ENCODE results near the gene ESYT3.

ESYT3 gene

GRCh38 chr3:138401834-138402233 is 32.6 kb upstream of the ESYT3 start:
- TF ChIP-seq, protein P1, sequence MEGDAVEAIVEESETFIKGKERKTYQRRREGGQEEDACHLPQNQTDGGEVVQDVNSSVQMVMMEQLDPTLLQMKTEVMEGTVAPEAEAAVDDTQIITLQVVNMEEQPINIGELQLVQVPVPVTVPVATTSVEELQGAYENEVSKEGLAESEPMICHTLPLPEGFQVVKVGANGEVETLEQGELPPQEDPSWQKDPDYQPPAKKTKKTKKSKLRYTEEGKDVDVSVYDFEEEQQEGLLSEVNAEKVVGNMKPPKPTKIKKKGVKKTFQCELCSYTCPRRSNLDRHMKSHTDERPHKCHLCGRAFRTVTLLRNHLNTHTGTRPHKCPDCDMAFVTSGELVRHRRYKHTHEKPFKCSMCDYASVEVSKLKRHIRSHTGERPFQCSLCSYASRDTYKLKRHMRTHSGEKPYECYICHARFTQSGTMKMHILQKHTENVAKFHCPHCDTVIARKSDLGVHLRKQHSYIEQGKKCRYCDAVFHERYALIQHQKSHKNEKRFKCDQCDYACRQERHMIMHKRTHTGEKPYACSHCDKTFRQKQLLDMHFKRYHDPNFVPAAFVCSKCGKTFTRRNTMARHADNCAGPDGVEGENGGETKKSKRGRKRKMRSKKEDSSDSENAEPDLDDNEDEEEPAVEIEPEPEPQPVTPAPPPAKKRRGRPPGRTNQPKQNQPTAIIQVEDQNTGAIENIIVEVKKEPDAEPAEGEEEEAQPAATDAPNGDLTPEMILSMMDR (IDR thresholded peaks at IDR 0.05; ENCODE audit: borderline replicate concordance, insufficient read depth, low read depth, low read length): no peak

DNA sequence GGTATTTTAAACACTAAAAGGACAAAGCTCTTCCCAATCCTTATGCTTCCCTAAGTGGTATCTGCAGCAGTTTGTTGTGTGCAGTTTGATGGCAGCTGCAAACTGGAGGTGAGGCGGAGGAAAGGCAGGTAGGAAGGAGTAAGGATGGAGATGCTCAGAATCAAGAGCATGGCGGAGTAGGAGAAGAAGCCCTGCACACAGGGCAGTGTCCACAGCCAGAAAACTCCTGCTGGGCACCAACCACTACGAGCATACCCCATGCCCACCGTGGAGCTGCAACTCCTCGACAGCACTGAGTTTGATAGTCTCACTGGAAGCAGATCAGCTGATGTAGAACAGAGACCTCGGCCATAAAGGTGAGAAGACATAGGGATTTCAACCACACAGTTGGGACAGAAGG is 30.3 kb upstream of the ESYT3 start:
- TF ChIP-seq, protein P1 (IDR thresholded peaks at IDR 0.05; ENCODE audit: borderline replicate concordance, insufficient read depth, low read depth, low read length): no peak
- no peak overlapping the region for H3K4me3 ChIP-seq (ENCODE audit: low read depth, low read length)

More at GRCh38 chr3:138401834-138402233, 32.6 kb upstream of the ESYT3 start:
- H3K4me3 ChIP-seq (ENCODE audit: low read depth, low read length): no peak overlapping the region

DNA sequence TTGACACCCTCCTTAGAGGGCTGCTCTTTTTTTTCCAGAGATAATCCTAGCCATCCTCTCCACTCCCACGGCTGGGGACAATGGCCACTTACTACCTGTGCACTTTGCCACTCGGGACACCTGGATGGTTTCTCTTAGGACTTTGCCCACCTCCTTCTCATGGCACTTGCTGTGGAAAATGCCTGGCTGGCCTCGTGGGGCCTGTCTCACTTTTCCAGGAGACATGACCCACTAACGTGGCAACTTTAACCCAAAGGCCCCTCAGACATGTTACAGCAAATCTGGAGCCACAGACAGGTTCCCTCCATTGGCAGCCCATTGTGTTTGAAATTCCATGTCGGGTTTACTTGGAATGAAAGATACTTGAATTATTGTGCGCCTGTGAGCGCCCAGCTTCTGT is 29.4 kb upstream of the ESYT3 start:
- TF ChIP-seq, protein P1 (IDR thresholded peaks at IDR 0.05; ENCODE audit: borderline replicate concordance, insufficient read depth, low read depth, low read length): no peak
- no peak overlapping the region for H3K4me3 ChIP-seq (ENCODE audit: low read depth, low read length)

DNA sequence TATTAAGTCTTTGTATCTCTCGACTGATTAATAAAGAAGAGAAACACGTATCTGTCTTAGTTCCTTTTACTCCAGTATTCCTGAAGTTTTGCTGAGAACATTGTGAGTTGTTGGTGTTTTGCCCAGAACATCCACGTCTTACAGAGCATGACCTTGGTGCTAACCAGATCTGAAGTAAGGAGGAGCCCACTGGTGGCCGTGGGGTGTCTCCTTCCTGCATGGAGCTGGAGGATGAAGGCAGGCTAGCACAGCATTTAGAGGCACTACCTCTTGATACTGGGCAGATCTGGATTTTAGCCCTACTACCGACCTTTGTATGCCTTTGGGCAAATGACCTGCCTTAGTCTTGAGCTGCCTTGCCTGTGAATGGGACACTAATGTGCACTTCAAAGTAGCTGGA is 28.9 kb upstream of the ESYT3 start:
- H3K4me3 ChIP-seq (ENCODE audit: low read depth, low read length): no peak overlapping the region
- TF ChIP-seq, protein P1 (IDR thresholded peaks at IDR 0.05; ENCODE audit: borderline replicate concordance, insufficient read depth, low read depth, low read length): no peak

DNA sequence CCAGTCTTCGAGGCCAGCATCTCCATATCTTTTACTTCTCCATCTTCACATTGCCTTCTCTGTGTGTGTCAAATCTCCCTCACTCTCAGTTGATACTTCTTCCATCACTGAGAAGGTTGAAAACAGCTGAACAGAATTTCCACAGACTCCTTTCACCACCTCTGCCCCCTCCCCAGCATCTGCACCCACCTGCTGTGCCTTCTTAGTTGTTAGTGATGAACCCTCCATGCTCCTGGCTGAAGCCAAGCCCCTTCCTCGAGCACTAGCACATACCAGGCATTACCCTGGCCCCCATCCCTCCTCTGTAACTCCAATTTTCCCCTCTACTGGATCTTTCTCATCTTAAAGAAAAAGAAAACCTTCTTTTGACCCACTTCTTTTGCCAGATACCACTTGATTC is 27.8 kb upstream of the ESYT3 start:
- TF ChIP-seq, protein P1 (IDR thresholded peaks at IDR 0.05; ENCODE audit: borderline replicate concordance, insufficient read depth, low read depth, low read length): no peak
- H3K4me3 ChIP-seq (ENCODE audit: low read depth, low read length): no peak overlapping the region

GRCh38 chr3:138407236-138407907 is 27.0 kb upstream of the ESYT3 start:
- TF ChIP-seq, protein P1 (IDR thresholded peaks at IDR 0.05; ENCODE audit: borderline replicate concordance, insufficient read depth, low read depth, low read length): no peak
- no peak overlapping the region for H3K4me3 ChIP-seq (ENCODE audit: low read depth, low read length)
